ENCODE data around the gene STIM1. TPM values are rescaled to one million over a fixed set of nuclear protein-coding genes. Genes with fewer than 3 reads are reported as not detected.
"Not testable (repeated sequence)": the region's sequence is repeated elsewhere in the genome, so short reads cannot be mapped to it uniquely, and the experiment has no call there.

STIM1 gene
- total RNA-seq, 1 experiment from 2014 or later = 23.6 TPM

DNA sequence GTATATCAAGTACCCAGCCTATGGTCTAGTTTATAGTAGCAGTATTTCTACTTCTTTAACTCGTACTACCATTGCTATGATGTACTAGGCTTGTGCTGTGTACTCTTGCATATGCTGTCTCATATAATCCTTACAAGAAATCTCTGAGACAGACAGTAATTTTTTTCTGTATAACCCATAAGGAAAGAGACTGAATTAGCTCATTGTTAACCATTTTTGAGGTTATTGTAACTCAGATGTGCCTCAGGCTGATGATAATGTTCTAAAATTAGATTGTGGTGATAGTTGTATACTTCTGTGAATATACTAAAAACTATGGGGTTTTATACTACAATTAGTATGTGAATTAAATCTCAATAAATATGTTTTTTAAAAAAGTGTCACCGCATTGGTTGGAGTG lies 127.0 kb downstream of the STIM1 start:
- no peak for DNase-seq
- no peaks in the 10 kb centered on the region for H3K27me3 ChIP-seq (ENCODE audit: control insufficient read depth, insufficient read depth, low read length)
- no peaks in the 10 kb centered on the region for H3K36me3 ChIP-seq (replicated peaks; ENCODE audit: control insufficient read depth, insufficient read depth, low read length)
- no peak overlapping the region for H3K4me3 ChIP-seq (ENCODE audit: insufficient read depth, low read depth, low read length)

- DNase-seq = no peak
- Histone ChIP-seq H3K4me3 (ENCODE audit: insufficient read depth, low read depth, low read length) (no peak overlapping the region), H3K27me3 (ENCODE audit: control insufficient read depth, insufficient read depth, low read length) (no peaks in the 10 kb centered on the region), H3K36me3 (replicated peaks; ENCODE audit: control insufficient read depth, insufficient read depth, low read length) (no peaks in the 10 kb centered on the region)
These were observed 127.6 kb downstream of the STIM1 start for GRCh38 chr11:3983101-3983500.

- Histone ChIP-seq H3K36me3 (replicated peaks; ENCODE audit: control insufficient read depth, insufficient read depth, low read length) (no peaks in the 10 kb centered on the region), H3K4me3 (ENCODE audit: insufficient read depth, low read depth, low read length) (no peak overlapping the region), H3K27me3 (ENCODE audit: control insufficient read depth, insufficient read depth, low read length) (no peaks in the 10 kb centered on the region)
- peak; percentile 34 for DNase-seq
These were observed 129.4 kb downstream of the STIM1 start for GRCh38 chr11:3984896-3985295.

DNA sequence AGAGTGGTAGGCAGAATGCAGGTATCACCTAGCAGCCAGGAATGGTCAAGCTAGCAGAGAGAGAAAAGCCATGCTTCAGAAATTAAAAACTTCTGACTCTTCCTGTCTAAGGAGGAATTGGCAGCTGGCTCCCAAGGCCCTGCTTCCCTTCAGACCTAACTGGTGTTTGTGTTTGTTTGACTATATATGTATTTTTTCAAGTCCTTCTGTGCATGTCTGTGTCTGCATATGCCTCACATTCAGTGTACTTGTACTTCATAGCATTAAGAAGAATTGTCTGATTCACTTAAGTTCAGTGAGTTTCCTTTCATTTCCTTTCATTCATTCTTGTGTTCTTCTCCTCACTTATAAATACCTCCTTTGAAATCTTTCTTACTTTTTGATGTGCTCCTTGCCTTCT lies 130.2 kb downstream of the STIM1 start:
- no peaks in the 10 kb centered on the region for H3K36me3 ChIP-seq (replicated peaks; ENCODE audit: control insufficient read depth, insufficient read depth, low read length)
- no peaks in the 10 kb centered on the region for H3K27me3 ChIP-seq (ENCODE audit: control insufficient read depth, insufficient read depth, low read length)
- no peak for DNase-seq
- no peak overlapping the region for H3K4me3 ChIP-seq (ENCODE audit: insufficient read depth, low read depth, low read length)

DNA sequence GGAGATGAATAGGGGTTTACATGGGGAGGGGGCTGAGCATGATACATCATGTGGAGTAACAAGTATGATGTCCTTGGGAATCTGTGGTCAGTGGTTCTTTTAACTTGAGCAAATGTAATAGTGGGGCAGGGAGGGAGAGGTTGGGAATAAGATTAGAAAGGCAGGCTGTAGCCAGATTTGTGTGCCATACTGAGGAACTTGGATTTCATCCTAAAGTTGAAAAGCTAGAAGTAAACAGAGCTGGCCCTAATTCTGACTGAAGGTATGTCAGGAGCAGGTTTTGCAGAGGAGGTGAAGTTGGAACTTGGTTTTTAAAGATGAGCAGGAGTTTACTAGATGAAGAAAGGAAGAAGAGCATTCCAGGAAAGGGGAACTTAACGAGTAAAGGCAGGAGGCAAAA lies 130.8 kb downstream of the STIM1 start:
- no peaks in the 10 kb centered on the region for H3K27me3 ChIP-seq (ENCODE audit: control insufficient read depth, insufficient read depth, low read length)
- no peaks in the 10 kb centered on the region for H3K36me3 ChIP-seq (replicated peaks; ENCODE audit: control insufficient read depth, insufficient read depth, low read length)
- H3K4me3 ChIP-seq (ENCODE audit: insufficient read depth, low read depth, low read length) = no peak overlapping the region
- DNase-seq = no peak

DNA sequence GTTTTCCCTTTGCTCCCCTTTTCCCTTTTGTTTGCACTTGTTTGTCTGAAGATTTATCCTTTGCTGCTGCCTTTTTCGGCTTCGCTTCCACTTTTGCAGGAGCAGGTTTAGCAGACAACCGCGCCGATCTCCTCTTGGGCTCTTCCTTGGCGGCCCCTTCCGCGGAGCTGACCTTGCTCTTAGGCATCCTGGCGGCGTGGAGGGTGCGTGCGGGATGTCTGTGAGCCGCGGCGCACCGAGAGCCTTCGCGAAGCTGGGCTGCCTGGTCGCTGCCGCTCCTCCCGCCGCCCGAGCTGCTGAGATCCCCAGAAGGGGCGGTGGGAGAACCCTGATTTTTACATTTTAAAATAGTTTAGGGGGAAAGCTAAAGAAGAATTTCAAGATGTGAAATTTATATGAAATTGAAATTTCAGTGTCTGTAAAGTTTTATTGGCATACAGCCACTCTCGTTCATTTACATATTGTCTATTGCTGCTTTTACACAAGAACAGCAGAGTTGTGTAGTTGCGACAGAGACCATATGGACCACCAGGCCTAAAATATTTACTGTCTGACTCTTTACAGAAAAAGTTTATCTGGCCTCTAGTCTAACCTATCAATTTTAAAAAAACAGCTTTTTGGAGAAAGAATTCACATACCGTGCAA lies 133.9 kb downstream of the STIM1 start:
- Histone ChIP-seq H3K36me3 (replicated peaks; ENCODE audit: control insufficient read depth, insufficient read depth, low read length) (no peaks in the 10 kb centered on the region), H3K27me3 (ENCODE audit: control insufficient read depth, insufficient read depth, low read length) (no peaks in the 10 kb centered on the region), H3K4me3 (ENCODE audit: insufficient read depth, low read depth, low read length) (no peak overlapping the region)
- DNase-seq = peak; percentile 61

DNA sequence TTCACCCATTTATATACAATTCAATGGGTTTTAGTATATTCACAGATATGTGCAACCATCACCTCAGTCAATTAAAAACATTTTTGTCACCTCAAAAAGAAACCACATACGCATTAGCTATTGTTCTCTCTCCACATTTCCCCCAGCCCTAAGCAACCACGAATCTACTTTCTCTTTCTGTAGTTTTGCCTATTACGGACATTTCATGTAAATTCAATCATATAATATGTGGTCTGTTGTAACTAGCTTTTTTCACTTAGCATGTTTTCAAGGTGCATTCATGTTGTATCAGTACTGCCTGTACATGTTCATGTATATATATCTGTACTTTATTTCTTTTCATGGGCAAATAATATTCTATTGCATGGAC lies 134.4 kb downstream of the STIM1 start:
- Histone ChIP-seq H3K4me3 (ENCODE audit: insufficient read depth, low read depth, low read length) (no peak overlapping the region), H3K36me3 (replicated peaks; ENCODE audit: control insufficient read depth, insufficient read depth, low read length) (no peaks in the 10 kb centered on the region), H3K27me3 (ENCODE audit: control insufficient read depth, insufficient read depth, low read length) (no peaks in the 10 kb centered on the region)
- no peak for DNase-seq

- DNase-seq = no peak
- no peak overlapping the region for H3K4me3 ChIP-seq (ENCODE audit: insufficient read depth, low read depth, low read length)
- H3K27me3 ChIP-seq (ENCODE audit: control insufficient read depth, insufficient read depth, low read length) = no peaks in the 10 kb centered on the region
- no peaks in the 10 kb centered on the region for H3K36me3 ChIP-seq (replicated peaks; ENCODE audit: control insufficient read depth, insufficient read depth, low read length)
These were observed 134.9 kb downstream of the STIM1 start for GRCh38 chr11:3990406-3990805.

- Histone ChIP-seq H3K27me3 (ENCODE audit: control insufficient read depth, insufficient read depth, low read length) (no peaks in the 10 kb centered on the region), H3K4me3 (ENCODE audit: insufficient read depth, low read depth, low read length) (no peak overlapping the region), H3K36me3 (replicated peaks; ENCODE audit: control insufficient read depth, insufficient read depth, low read length) (no peaks in the 10 kb centered on the region)
- no peak for DNase-seq
These were observed 137.5 kb downstream of the STIM1 start for GRCh38 chr11:3992964-3993363.

GRCh38 chr11:3994030-3994640 lies 138.7 kb downstream of the STIM1 start:
- no peak overlapping the region for H3K4me3 ChIP-seq (ENCODE audit: insufficient read depth, low read depth, low read length)
- DNase-seq = no peak
- no peaks in the 10 kb centered on the region for H3K27me3 ChIP-seq (ENCODE audit: control insufficient read depth, insufficient read depth, low read length)
- H3K36me3 ChIP-seq (replicated peaks; ENCODE audit: control insufficient read depth, insufficient read depth, low read length) = no peaks in the 10 kb centered on the region

- DNase-seq = no peak
- Histone ChIP-seq H3K27me3 (ENCODE audit: control insufficient read depth, insufficient read depth, low read length) (no peaks in the 10 kb centered on the region), H3K4me3 (ENCODE audit: insufficient read depth, low read depth, low read length) (no peak overlapping the region), H3K36me3 (replicated peaks; ENCODE audit: control insufficient read depth, insufficient read depth, low read length) (no peaks in the 10 kb centered on the region)
These were observed 139.8 kb downstream of the STIM1 start for GRCh38 chr11:3995307-3995706.

DNA sequence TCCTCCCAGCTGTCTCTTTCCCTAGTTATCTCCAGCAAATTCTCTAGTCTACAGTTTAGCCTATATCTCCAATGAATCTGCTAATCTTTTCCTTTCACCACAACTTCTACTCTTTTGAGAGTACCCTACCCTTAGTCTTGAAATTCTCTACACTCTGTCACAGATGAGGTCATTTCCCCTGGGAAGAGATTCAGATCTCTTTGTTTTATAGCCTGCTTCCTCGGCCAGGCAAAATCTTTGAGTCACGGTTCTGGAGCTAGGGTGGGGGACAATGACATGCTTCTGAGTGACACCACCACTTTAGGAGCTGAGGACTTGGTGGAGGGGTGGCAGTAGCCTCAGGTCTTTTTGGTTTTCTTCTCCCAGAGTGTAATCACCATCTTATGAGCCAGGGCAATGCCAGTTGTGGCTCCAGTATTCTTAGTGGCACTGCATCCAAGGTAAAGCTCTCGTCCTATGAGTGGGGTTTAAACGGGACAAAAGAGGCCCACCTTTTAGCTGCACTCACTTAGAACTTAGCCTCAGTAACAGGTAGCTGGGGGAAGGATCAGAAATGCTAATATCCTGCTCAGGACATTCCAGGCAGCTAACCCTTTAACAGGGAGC lies 140.6 kb downstream of the STIM1 start:
- Histone ChIP-seq H3K36me3 (replicated peaks; ENCODE audit: control insufficient read depth, insufficient read depth, low read length) (no peaks in the 10 kb centered on the region), H3K27me3 (ENCODE audit: control insufficient read depth, insufficient read depth, low read length) (no peaks in the 10 kb centered on the region), H3K4me3 (ENCODE audit: insufficient read depth, low read depth, low read length) (no peak overlapping the region)
- no peak for DNase-seq

DNA sequence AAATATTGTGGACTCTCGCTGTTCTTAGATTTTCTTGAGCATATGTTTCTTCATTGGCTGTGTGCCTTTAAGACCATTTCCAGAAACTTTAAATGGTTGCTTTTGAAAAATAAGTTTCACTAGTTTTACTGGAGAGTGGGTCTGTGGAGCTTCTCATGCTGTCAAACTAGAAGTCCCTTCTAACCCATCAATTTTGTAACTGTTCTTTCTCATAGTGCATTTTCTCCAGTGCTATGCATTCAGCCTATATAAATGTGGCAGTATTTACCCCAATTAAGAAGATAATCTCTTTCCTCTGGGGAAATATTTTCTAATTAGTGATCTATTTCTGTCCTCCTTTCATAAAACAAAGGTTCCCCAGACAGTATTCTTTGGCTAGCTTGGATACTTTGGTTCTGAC lies 141.2 kb downstream of the STIM1 start:
- DNase-seq = no peak
- no peaks in the 10 kb centered on the region for H3K27me3 ChIP-seq (ENCODE audit: control insufficient read depth, insufficient read depth, low read length)
- H3K4me3 ChIP-seq (ENCODE audit: insufficient read depth, low read depth, low read length) = no peak overlapping the region
- no peaks in the 10 kb centered on the region for H3K36me3 ChIP-seq (replicated peaks; ENCODE audit: control insufficient read depth, insufficient read depth, low read length)

DNA sequence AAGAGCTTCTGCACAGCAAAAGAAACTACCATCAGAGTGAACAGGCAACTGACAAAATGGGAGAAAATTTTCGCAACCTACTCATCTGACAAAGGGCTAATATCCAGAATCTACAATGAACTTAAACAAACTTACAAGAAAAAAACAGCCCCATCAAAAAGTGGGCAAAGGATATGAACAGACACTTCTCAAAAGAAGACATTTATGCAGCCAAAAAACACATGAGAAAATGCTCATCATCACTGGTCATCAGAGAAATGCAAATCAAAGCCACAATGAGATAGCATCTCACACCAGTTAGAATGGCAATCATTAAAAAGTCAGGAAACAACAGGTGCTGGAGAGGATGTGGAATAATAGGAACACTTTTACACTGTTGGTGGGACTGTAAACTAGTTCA lies 149.3 kb downstream of the STIM1 start:
- H3K36me3 ChIP-seq (replicated peaks; ENCODE audit: control insufficient read depth, insufficient read depth, low read length); H3K27me3 ChIP-seq (ENCODE audit: control insufficient read depth, insufficient read depth, low read length); DNase-seq; H3K4me3 ChIP-seq (ENCODE audit: insufficient read depth, low read depth, low read length): not testable (repeated sequence)

GRCh38 chr11:4006946-4007680 lies 151.6 kb downstream of the STIM1 start:
- Histone ChIP-seq H3K4me3 (ENCODE audit: insufficient read depth, low read depth, low read length) (no peak overlapping the region), H3K27me3 (ENCODE audit: control insufficient read depth, insufficient read depth, low read length) (no peaks in the 10 kb centered on the region), H3K36me3 (replicated peaks; ENCODE audit: control insufficient read depth, insufficient read depth, low read length) (no peaks in the 10 kb centered on the region)
- DNase-seq = no peak
